ENCODE measurements around the gene CRYGD. TPM values are rescaled to one million over a fixed set of nuclear protein-coding genes. Genes with fewer than 3 reads are reported as not detected.
"Not testable (repeated sequence)": the region's sequence is repeated elsewhere in the genome, so short reads cannot be mapped to it uniquely, and the experiment has no call there.

The CRYGD gene
- not detected in 2 replicates for total RNA-seq

DNA sequence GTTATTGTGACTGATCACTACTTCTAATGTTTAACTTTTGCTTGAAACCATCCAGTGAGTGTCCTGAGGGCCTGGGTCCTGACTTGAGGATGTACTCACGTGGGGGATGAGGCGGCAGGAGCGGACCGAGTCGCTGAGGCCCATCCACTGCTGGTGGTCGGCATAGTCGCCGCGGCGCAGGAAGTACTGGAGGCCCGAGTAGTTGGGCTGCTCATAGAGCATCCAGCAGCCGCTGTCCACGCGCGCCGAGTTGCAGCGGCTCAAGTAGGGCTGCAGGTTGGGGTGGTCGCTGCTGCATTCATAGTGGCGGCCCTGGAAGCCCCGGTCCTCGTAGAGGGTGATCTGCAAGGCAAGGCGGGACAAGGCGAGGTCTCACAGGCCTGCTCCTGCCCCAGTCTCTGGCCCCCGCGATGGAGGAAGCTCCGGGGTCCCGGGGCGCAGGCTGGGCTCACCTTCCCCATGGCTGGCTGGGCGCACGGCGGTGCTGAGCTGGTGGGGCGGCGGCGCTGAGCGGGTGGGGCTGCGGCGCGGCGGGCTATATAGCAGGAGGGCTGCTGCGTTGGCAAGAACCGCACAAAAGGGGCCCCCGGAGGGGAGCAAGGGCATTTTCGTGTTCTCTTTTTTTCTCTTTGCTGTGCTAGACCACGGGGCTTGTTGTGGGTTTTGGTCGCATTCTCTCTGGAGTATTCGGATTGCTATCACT lies at the start of gene CRYGD:
Gene CRYGD (minus strand): TSS at position 512 of the 703 bp plus-strand sequence. CDS start 51 bp downstream, at position 461.
- DNase-seq (ENCODE audit: low read depth); H3K27me3 ChIP-seq (ENCODE audit: control insufficient read depth, insufficient read depth, low read length); H3K36me3 ChIP-seq (ENCODE audit: control insufficient read depth, insufficient read depth, low read length): not testable (repeated sequence)
- H3K4me3 ChIP-seq (ENCODE audit: low read depth, low read length), result peak within 1 kb of the TSS; percentile 30

DNA sequence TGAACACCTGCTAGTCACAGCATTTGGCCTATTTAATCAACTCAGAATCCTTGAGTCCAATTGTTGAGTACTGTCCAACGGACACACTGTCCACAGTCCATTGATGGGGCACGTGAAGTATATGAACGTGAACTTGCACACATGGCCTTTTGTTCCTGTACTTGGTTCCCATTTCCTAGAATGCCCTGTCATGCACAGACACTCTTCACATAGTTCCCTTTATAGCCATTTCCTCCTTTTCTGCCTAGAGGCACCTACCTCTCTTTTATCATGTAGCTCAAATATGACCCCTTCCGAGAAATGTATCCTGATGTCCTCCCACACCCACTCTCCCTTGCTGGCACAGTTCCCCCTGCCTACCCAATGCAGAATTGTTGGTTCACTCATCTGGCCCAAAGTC lies 47.8 kb upstream of the CRYGD start:
- H3K36me3 ChIP-seq (ENCODE audit: control insufficient read depth, insufficient read depth, low read length), result no peaks in the 10 kb centered on the region
- TF ChIP-seq, protein P1, sequence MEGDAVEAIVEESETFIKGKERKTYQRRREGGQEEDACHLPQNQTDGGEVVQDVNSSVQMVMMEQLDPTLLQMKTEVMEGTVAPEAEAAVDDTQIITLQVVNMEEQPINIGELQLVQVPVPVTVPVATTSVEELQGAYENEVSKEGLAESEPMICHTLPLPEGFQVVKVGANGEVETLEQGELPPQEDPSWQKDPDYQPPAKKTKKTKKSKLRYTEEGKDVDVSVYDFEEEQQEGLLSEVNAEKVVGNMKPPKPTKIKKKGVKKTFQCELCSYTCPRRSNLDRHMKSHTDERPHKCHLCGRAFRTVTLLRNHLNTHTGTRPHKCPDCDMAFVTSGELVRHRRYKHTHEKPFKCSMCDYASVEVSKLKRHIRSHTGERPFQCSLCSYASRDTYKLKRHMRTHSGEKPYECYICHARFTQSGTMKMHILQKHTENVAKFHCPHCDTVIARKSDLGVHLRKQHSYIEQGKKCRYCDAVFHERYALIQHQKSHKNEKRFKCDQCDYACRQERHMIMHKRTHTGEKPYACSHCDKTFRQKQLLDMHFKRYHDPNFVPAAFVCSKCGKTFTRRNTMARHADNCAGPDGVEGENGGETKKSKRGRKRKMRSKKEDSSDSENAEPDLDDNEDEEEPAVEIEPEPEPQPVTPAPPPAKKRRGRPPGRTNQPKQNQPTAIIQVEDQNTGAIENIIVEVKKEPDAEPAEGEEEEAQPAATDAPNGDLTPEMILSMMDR (IDR thresholded peaks at IDR 0.05; ENCODE audit: insufficient read depth, low read length, poor library complexity, severe bottlenecking), result no peak
- H3K27me3 ChIP-seq (ENCODE audit: control insufficient read depth, insufficient read depth, low read length), result no peaks in the 10 kb centered on the region
- no peak overlapping the region for H3K4me3 ChIP-seq (ENCODE audit: low read depth, low read length)
- DNase-seq (ENCODE audit: low read depth), result no peak

GRCh38 chr2:208164951-208165755 lies 40.8 kb upstream of the CRYGD start:
- Histone ChIP-seq H3K27me3 (ENCODE audit: control insufficient read depth, insufficient read depth, low read length) (no peaks in the 10 kb centered on the region), H3K4me3 (ENCODE audit: low read depth, low read length) (no peak overlapping the region), H3K36me3 (ENCODE audit: control insufficient read depth, insufficient read depth, low read length) (no peaks in the 10 kb centered on the region)
- DNase-seq (ENCODE audit: low read depth), result no peak
- TF ChIP-seq, protein P1 (IDR thresholded peaks at IDR 0.05; ENCODE audit: insufficient read depth, low read length, poor library complexity, severe bottlenecking), result no peak

DNA sequence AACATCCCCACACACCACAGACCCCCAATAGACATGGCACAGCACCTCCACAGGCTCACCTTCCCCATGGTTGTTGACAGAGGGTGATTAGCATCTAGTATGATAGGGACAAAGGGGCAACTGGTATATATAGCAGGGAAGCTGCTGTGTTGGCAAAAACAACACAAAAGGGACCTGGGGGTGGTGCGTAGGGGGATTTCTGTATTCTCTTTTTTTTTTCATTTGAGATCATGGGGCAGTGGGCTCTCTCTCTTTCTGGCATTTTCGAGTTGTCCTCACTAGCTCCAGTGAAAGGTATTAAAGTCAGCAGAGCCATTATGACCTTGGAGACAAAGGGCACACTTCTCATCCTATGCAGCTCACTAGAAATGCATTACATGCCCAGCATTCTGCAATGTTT lies 39.2 kb upstream of the CRYGD start, which contains the start of gene CRYGA:
Gene CRYGA (minus strand): TSS at position 101 of the 400 bp plus-strand sequence. CDS start 33 bp downstream, at position 68.
- no peak for DNase-seq (ENCODE audit: low read depth)
- Histone ChIP-seq H3K27me3 (ENCODE audit: control insufficient read depth, insufficient read depth, low read length) (no peaks in the 10 kb centered on the region), H3K4me3 (ENCODE audit: low read depth, low read length) (no peak within 1 kb of the TSS), H3K36me3 (ENCODE audit: control insufficient read depth, insufficient read depth, low read length) (no peaks in the 10 kb centered on the region)
- TF ChIP-seq, protein P1 (IDR thresholded peaks at IDR 0.05; ENCODE audit: insufficient read depth, low read length, poor library complexity, severe bottlenecking), result no peak

DNA sequence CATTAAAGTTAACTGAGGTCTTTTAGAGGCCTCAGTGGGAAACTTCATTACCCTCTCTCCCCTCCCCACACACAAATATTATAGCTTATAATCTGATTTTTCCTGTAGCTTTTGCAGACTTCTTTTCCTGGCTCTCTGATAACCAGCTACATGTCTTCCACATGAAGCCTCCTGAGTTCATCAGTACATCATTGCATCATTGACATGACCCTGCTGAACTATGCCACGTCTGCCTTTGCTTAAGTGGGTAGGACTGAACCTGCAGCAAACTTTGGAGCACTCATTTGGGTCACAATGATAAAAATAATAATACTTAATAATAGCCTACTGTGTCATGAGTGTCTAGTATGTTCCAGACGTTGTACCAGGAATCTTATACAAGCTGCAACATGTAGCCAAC lies 32.1 kb upstream of the CRYGD start:
- DNase-seq (ENCODE audit: low read depth), result no peak
- Histone ChIP-seq H3K4me3 (ENCODE audit: low read depth, low read length) (no peak overlapping the region), H3K36me3 (ENCODE audit: control insufficient read depth, insufficient read depth, low read length) (no peaks in the 10 kb centered on the region), H3K27me3 (ENCODE audit: control insufficient read depth, insufficient read depth, low read length) (no peaks in the 10 kb centered on the region)
- TF ChIP-seq, protein P1 (IDR thresholded peaks at IDR 0.05; ENCODE audit: insufficient read depth, low read length, poor library complexity, severe bottlenecking), result no peak

DNA sequence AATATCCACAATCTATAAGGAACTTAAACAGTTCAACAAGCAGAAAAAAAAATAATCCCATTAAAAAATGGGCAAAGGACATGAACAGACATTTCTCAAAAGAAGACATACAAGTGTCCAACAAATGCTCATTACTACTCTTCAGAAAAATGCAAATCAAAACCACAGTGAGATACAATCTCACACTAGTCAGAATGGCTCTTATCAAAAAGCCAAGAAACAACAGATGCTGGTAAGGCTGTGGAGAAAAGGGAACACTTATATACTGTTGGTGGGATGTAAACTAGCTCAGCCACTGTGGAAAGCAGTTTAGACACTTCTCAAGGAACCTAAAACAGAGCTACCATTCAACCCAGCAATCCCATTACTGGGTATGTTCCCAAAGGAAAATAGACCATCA lies 28.8 kb upstream of the CRYGD start:
- H3K27me3 ChIP-seq (ENCODE audit: control insufficient read depth, insufficient read depth, low read length), result no peaks in the 10 kb centered on the region
- TF ChIP-seq, protein P1 (IDR thresholded peaks at IDR 0.05; ENCODE audit: insufficient read depth, low read length, poor library complexity, severe bottlenecking), result no peak
- DNase-seq (ENCODE audit: low read depth), result no peak
- H3K36me3 ChIP-seq (ENCODE audit: control insufficient read depth, insufficient read depth, low read length), result no peaks in the 10 kb centered on the region
- H3K4me3 ChIP-seq (ENCODE audit: low read depth, low read length), result no peak overlapping the region

All from kidney epithelial cell (primary cell).